Neural progenitor cell (in vitro differentiated cells): ENCODE results near the gene DIS3L. TPM values are rescaled to one million over a fixed set of nuclear protein-coding genes. Genes with fewer than 3 reads are reported as not detected.
"Not testable (repeated sequence)": the region's sequence is repeated elsewhere in the genome, so short reads cannot be mapped to it uniquely, and the experiment has no call there.

ENCODE experiments used
- DNase-seq: peaks from one replicate; pipeline ENCODE4 v3.0.0-alpha.2; 2016; ENCODE audit warnings: low spot score
- H2AFZ ChIP-seq: fragments of 200-600 bp; sonication (generic); replicated peaks from 2 replicates; pipeline ENCODE4 v1.6.1; 2016; ENCODE audit warnings: antibody characterized with exemption
- H3F3A ChIP-seq: fragments of 200-600 bp; sonication (generic); 2 replicates; pipeline ENCODE4 v1.6.1; 2016; ENCODE audit warnings: antibody characterized with exemption, low read depth
- H3K27ac ChIP-seq: fragments of 200-600 bp; sonication (generic); 2 replicates; pipeline ENCODE4 v1.5.1; 2016; ENCODE audit warnings: mild to moderate bottlenecking
- H3K27me3 ChIP-seq: fragments of 200-600 bp; sonication (generic); 2 replicates; pipeline ENCODE4 v1.6.1; 2016; ENCODE audit warnings: mild to moderate bottlenecking, moderate library complexity
- H3K36me3 ChIP-seq: fragments of 200-600 bp; sonication (generic); 2 replicates; pipeline ENCODE4 v1.5.1; 2016
- H3K4me1 ChIP-seq: fragments of 200-600 bp; sonication (generic); 2 replicates; pipeline ENCODE4 v1.6.1; 2016; ENCODE audit warnings: mixed run types
- H3K4me2 ChIP-seq: fragments of 200-600 bp; sonication (generic); 2 replicates; pipeline ENCODE4 v1.6.1; 2016
- H3K4me3 ChIP-seq: fragments of 200-600 bp; sonication (generic); 2 replicates; pipeline ENCODE4 v1.5.1; 2016
- H3K79me2 ChIP-seq: fragments of 200-600 bp; sonication (generic); 2 replicates; pipeline ENCODE4 v1.6.1; 2016; ENCODE audit warnings: low read depth
- H3K9ac ChIP-seq: fragments of 200-600 bp; sonication (generic); 2 replicates; pipeline ENCODE4 v1.6.1; 2016
- H3K9me3 ChIP-seq: fragments of 200-600 bp; sonication (generic); 2 replicates; pipeline ENCODE4 v1.5.1; 2016; ENCODE audit warnings: low read depth
- H4K20me1 ChIP-seq: fragments of 200-600 bp; sonication (generic); 2 replicates; pipeline ENCODE4 v1.6.1; 2016; ENCODE audit warnings: low read depth
- H3K27ac Mint-ChIP-seq: 3 replicates; pipeline ENCODE4 v1.8.0; 2021; ENCODE audit warnings: mixed read lengths
- H3K27me3 Mint-ChIP-seq: 2 replicates; pipeline ENCODE4 v1.8.0; 2022; ENCODE audit warnings: low read depth, mild to moderate bottlenecking, inconsistent platforms, moderate library complexity, mixed read lengths; ENCODE audit not compliant: insufficient read depth
- H3K36me3 Mint-ChIP-seq: 3 replicates; pipeline ENCODE4 v1.8.0; 2021; ENCODE audit warnings: mixed read lengths
- H3K4me1 Mint-ChIP-seq: 3 replicates; pipeline ENCODE4 v1.8.0; 2021; ENCODE audit warnings: mixed read lengths
- H3K4me3 Mint-ChIP-seq: 3 replicates; pipeline ENCODE4 v1.8.0; 2021; ENCODE audit warnings: mild to moderate bottlenecking, moderate library complexity, mixed read lengths
- H3K9me3 Mint-ChIP-seq: 3 replicates; pipeline ENCODE4 v1.8.0; 2020; ENCODE audit warnings: mixed read lengths
- CTCF ChIP-seq: fragments of 200-600 bp; sonication (generic); IDR thresholded peaks from 2 replicates; pipeline ENCODE4 v1.5.1; 2017; ENCODE audit warnings: antibody characterized with exemption, mild to moderate bottlenecking
- EZH2 ChIP-seq: fragments of 200-600 bp; sonication (generic); IDR thresholded peaks from 2 replicates; pipeline ENCODE4 v1.6.1; 2017; ENCODE audit warnings: antibody characterized with exemption, mild to moderate bottlenecking, moderate library complexity
- EZH2phosphoT487 ChIP-seq: fragments of 200-600 bp; sonication (generic); IDR thresholded peaks from 2 replicates; pipeline ENCODE4 v1.6.1; 2017; ENCODE audit warnings: antibody characterized with exemption
- total RNA-seq: library from RNA; depleted of rRNA; stranded (reverse); fragments of >200 nt; gene quantifications from 2 replicates; pipeline ENCODE4 v1.2.3, GENCODE V29; 2015; ENCODE audit warnings: low replicate concordance

Gene DIS3L
- total RNA-seq, 1 donor from 2014 or later: 53.8 TPM

- Histone ChIP-seq H3K9ac (no peak overlapping the region), H3K36me3 (peaks cover 8% of the 10 kb centered on the region), H3K4me3 (no peak overlapping the region), H2AFZ (no peak overlapping the region), H3K27ac (no peak overlapping the region), H3K9me3 (no peaks in the 10 kb centered on the region), H3K4me2 (no peak overlapping the region), H3K79me2 (no peaks in the 10 kb centered on the region), H3K4me1 (peaks cover 3% of the 10 kb centered on the region), H4K20me1 (no peaks in the 10 kb centered on the region), H3K27me3 (no peaks in the 10 kb centered on the region), H3F3A (peaks cover 6% of the 10 kb centered on the region)
- no peak overlapping the region for H3K27ac Mint-ChIP-seq
- no peaks in the 10 kb centered on the region for H3K27me3 Mint-ChIP-seq
- peaks cover 30% of the 10 kb centered on the region for H3K36me3 Mint-ChIP-seq
- H3K9me3 Mint-ChIP-seq: no peaks in the 10 kb centered on the region
- TF ChIP-seq EZH2phosphoT487: no peak
- TF ChIP-seq EZH2: no peak
- no peak for TF ChIP-seq CTCF
- peaks cover under 1% of the 10 kb centered on the region for H3K4me1 Mint-ChIP-seq
- no peak overlapping the region for H3K4me3 Mint-ChIP-seq
- DNase-seq: no peak
These were observed 35.4 kb downstream of the DIS3L start for GRCh38 chr15:66328771-66329170.

DNA sequence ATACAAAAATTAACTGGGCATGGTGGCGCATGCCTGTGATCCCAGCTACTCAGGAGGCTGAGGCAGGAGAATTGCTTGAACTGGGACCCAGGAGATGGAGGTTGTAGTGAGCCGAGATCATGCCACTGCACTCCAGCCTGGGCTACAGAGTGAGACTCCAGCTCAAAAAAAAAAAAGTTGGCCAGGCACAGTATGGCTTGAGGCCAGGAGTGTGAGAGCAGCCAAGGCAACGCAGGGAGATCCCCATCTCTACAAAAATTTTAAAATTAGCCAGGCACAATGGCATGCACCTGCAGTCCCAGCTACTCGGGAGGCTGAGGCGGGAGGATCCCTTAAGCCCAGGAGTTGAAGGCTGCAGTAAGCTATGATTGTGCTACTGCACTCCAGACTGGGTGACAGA is 55.2 kb downstream of the DIS3L start:
- not testable (repeated sequence) for H3K4me3 Mint-ChIP-seq, H3K4me1 Mint-ChIP-seq, H3K27me3 Mint-ChIP-seq, H3K9me3 ChIP-seq, H3K36me3 ChIP-seq, H3K9ac ChIP-seq, H3K27ac Mint-ChIP-seq, H3K79me2 ChIP-seq, DNase-seq, H3K27ac ChIP-seq, H3F3A ChIP-seq, H3K4me3 ChIP-seq, H3K4me2 ChIP-seq, H4K20me1 ChIP-seq, H3K9me3 Mint-ChIP-seq, H2AFZ ChIP-seq, H3K4me1 ChIP-seq, H3K27me3 ChIP-seq
- H3K36me3 Mint-ChIP-seq: peaks cover 23% of the 10 kb centered on the region

DNA sequence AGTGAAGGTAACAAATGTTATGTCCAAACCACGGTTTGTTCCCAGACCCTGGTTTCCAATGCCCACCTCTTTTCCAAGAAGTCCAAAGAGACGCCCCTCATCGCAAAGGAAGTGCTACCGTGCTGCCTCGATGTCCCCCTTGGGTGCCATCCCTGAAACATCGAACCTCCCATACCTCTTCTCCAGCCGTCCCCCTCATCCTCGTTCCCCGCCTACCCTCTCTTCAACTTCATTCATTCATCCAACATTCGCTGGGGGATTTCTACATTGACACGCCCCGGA is 62.6 kb downstream of the DIS3L start:
- Histone ChIP-seq H3K9ac (peak overlapping the region; percentile 48), H3K27me3 (no peaks in the 10 kb centered on the region), H2AFZ (peak overlapping the region; percentile 75), H3K79me2 (peaks cover 29% of the 10 kb centered on the region), H3K4me2 (peak overlapping the region; percentile 81), H3K4me3 (peak overlapping the region; percentile 57), H3F3A (peaks cover 19% of the 10 kb centered on the region), H3K9me3 (no peaks in the 10 kb centered on the region), H3K4me1 (peaks cover 5% of the 10 kb centered on the region), H4K20me1 (no peaks in the 10 kb centered on the region), H3K27ac (no peak overlapping the region), H3K36me3 (peaks cover 8% of the 10 kb centered on the region)
- H3K4me3 Mint-ChIP-seq: peak overlapping the region; percentile 95
- peak overlapping the region; percentile 94 for H3K27ac Mint-ChIP-seq
- H3K27me3 Mint-ChIP-seq: peaks cover 10% of the 10 kb centered on the region
- peaks cover 12% of the 10 kb centered on the region for H3K36me3 Mint-ChIP-seq
- no peaks in the 10 kb centered on the region for H3K9me3 Mint-ChIP-seq
- no peak for TF ChIP-seq CTCF
- TF ChIP-seq EZH2phosphoT487: no peak
- no peak for TF ChIP-seq EZH2
- DNase-seq: no peak
- peaks cover 15% of the 10 kb centered on the region for H3K4me1 Mint-ChIP-seq

GRCh38 chr15:66356359-66357236 is 63.2 kb downstream of the DIS3L start, which contains the start of gene TIPIN:
Gene TIPIN, minus strand, starts transcription at chr15:66356685. Its CDS starts 3,738 bp downstream, at chr15:66352947.
- peaks cover 5% of the 10 kb centered on the region for H3K4me1 ChIP-seq
- peak within 1 kb of the TSS; percentile 95 for H3K4me3 Mint-ChIP-seq
- peak within 1 kb of the TSS; percentile 57 for H3K4me3 ChIP-seq
- no peak within 1 kb of the TSS for H3K27ac ChIP-seq
- no peak for TF ChIP-seq EZH2phosphoT487
- no peak for TF ChIP-seq CTCF
- no peak for TF ChIP-seq EZH2
- peak within 1 kb of the TSS; percentile 48 for H3K9ac ChIP-seq
- H3K27ac Mint-ChIP-seq: peak within 1 kb of the TSS; percentile 97
- H3K27me3 ChIP-seq: no peaks in the 10 kb centered on the region
- peaks cover 10% of the 10 kb centered on the region for H3K27me3 Mint-ChIP-seq
- peaks cover 12% of the 10 kb centered on the region for H3K36me3 Mint-ChIP-seq
- no peaks in the 10 kb centered on the region for H3K9me3 Mint-ChIP-seq
- peaks cover 2% of the 10 kb centered on the region for H3K36me3 ChIP-seq
- peak within 1 kb of the TSS; percentile 75 for H2AFZ ChIP-seq
- peak within 1 kb of the TSS; percentile 81 for H3K4me2 ChIP-seq
- no peaks in the 10 kb centered on the region for H3K9me3 ChIP-seq
- peaks cover 15% of the 10 kb centered on the region for H3K4me1 Mint-ChIP-seq
- H4K20me1 ChIP-seq: no peaks in the 10 kb centered on the region
- peak; percentile 96 for DNase-seq
- peaks cover 19% of the 10 kb centered on the region for H3F3A ChIP-seq
- H3K79me2 ChIP-seq: peaks cover 29% of the 10 kb centered on the region
